22Rv1 (cell line): ENCODE results near the gene TRMU.

ENCODE experiments used
- ZFX ChIP-seq: fragments of 450-650 bp; IDR thresholded peaks from 2 replicates; pipeline ENCODE4 v1.6.1; 2017; ENCODE audit warnings: antibody characterized with exemption, borderline replicate concordance
- TF ChIP-seq, protein P1 (sequence below): fragments of 450-650 bp; IDR thresholded peaks from 2 replicates; pipeline ENCODE4 v1.5.1; 2017; ENCODE audit warnings: mild to moderate bottlenecking

GRCh38 chr22:46347646-46348045, 12.1 kb downstream of the TRMU start:
- TF ChIP-seq, protein P1, sequence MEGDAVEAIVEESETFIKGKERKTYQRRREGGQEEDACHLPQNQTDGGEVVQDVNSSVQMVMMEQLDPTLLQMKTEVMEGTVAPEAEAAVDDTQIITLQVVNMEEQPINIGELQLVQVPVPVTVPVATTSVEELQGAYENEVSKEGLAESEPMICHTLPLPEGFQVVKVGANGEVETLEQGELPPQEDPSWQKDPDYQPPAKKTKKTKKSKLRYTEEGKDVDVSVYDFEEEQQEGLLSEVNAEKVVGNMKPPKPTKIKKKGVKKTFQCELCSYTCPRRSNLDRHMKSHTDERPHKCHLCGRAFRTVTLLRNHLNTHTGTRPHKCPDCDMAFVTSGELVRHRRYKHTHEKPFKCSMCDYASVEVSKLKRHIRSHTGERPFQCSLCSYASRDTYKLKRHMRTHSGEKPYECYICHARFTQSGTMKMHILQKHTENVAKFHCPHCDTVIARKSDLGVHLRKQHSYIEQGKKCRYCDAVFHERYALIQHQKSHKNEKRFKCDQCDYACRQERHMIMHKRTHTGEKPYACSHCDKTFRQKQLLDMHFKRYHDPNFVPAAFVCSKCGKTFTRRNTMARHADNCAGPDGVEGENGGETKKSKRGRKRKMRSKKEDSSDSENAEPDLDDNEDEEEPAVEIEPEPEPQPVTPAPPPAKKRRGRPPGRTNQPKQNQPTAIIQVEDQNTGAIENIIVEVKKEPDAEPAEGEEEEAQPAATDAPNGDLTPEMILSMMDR: no peak
- TF ChIP-seq ZFX: no peak
